Nephron progenitor cell (in vitro differentiated cells): Measurements from ENCODE around the gene TMEM117.

Source experiments
- DNase-seq: peaks from one replicate; pipeline ENCODE4 v3.0.0; 2021
- H3K27ac Mint-ChIP-seq: 2 replicates; pipeline ENCODE4 v1.8.0; 2021; ENCODE audit warnings: mild to moderate bottlenecking, moderate library complexity, mixed read lengths
- H3K27me3 Mint-ChIP-seq: 2 replicates; pipeline ENCODE4 v1.8.0; 2021; ENCODE audit warnings: mild to moderate bottlenecking, low read depth, mixed read lengths; ENCODE audit not compliant: poor library complexity
- H3K36me3 Mint-ChIP-seq: 2 replicates; pipeline ENCODE4 v1.8.0; 2021; ENCODE audit warnings: low read depth, mixed read lengths
- H3K4me1 Mint-ChIP-seq: 2 replicates; pipeline ENCODE4 v1.8.0; 2021; ENCODE audit warnings: mixed read lengths
- H3K4me3 Mint-ChIP-seq: 2 replicates; pipeline ENCODE4 v1.8.0; 2021; ENCODE audit warnings: mild to moderate bottlenecking, moderate library complexity, mixed read lengths
- H3K9me3 Mint-ChIP-seq: 2 replicates; pipeline ENCODE4 v1.8.0; 2021; ENCODE audit warnings: mild to moderate bottlenecking, moderate library complexity, mixed read lengths
- CTCF ChIP-seq: fragments of 200-600 bp; sonication (generic); IDR thresholded peaks from 2 replicates; pipeline ENCODE4 v1.5.0; 2021; ENCODE audit warnings: antibody characterized with exemption

Gene TMEM117

DNA sequence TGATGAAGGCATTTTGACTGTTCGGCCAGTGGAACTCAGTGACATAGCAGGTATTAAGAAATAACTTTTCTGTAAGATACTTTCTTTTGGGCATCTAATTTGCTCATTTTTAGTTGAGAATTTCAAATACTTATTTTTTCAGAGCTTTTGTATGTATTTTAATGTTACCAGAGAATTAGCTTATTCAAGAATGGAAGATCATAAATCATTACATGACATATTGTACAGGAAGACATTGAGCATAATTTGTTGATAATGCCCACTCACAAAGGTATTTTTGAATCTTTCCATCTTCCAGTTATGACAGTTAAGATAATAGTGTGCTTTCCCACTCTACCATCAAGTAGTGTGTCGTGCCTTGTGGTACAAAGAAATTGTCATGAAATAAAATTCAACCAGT, 36.5 kb downstream of the TMEM117 start:
- TF ChIP-seq CTCF = no peak
- no peak for DNase-seq
- Mint-ChIP-seq H3K9me3 (no peaks in the 10 kb centered on the region), H3K36me3 (no peaks in the 10 kb centered on the region), H3K27ac (no peak overlapping the region), H3K4me1 (no peaks in the 10 kb centered on the region), H3K4me3 (no peak overlapping the region), H3K27me3 (no peaks in the 10 kb centered on the region)

GRCh38 chr12:43878050-43878449, 42.2 kb downstream of the TMEM117 start:
- no peak overlapping the region for H3K27ac Mint-ChIP-seq
- TF ChIP-seq CTCF = no peak
- peaks cover 24% of the 10 kb centered on the region for H3K4me1 Mint-ChIP-seq
- H3K4me3 Mint-ChIP-seq = no peak overlapping the region
- no peaks in the 10 kb centered on the region for H3K27me3 Mint-ChIP-seq
- no peaks in the 10 kb centered on the region for H3K36me3 Mint-ChIP-seq
- no peak for DNase-seq
- no peaks in the 10 kb centered on the region for H3K9me3 Mint-ChIP-seq

GRCh38 chr12:43880547-43880946, 44.7 kb downstream of the TMEM117 start:
- no peaks in the 10 kb centered on the region for H3K27me3 Mint-ChIP-seq
- H3K4me3 Mint-ChIP-seq = no peak overlapping the region
- no peaks in the 10 kb centered on the region for H3K36me3 Mint-ChIP-seq
- H3K9me3 Mint-ChIP-seq = no peaks in the 10 kb centered on the region
- peaks cover 33% of the 10 kb centered on the region for H3K4me1 Mint-ChIP-seq
- peak; percentile 12 for DNase-seq
- H3K27ac Mint-ChIP-seq = peak overlapping the region; percentile 86
- TF ChIP-seq CTCF = no peak

DNA sequence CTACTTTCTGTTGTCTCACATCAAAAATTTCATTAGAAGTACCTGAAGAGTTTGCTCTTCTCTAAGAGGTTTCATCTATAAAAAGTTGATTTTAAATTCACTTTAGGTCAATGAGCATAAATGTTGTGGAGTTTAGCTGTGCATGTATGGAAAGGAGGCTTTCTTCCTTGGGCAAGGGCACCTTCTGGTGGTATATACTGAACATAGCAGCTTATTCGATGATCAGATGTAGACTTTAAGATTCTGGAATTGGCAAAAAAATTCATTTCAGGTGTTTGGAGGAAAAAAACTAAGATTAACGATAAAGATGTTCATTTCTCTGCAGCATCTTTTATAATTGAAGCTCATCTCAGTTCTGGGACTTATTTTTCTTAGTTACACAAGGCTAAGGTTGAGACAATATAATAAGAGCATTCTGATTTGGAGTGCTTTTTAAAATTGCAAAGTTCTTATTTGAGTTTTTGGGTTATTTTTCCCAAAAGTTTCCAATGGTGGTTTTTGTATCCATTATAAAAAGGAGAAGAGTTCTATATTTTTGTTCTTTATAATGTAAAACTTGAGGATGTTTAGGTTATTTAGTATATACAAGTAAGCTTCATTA, 46.8 kb downstream of the TMEM117 start:
- DNase-seq = peak; percentile 20
- H3K4me1 Mint-ChIP-seq = peaks cover 32% of the 10 kb centered on the region
- TF ChIP-seq CTCF = peak; percentile 86
- H3K27ac Mint-ChIP-seq = no peak overlapping the region
- no peaks in the 10 kb centered on the region for H3K36me3 Mint-ChIP-seq
- H3K9me3 Mint-ChIP-seq = no peaks in the 10 kb centered on the region
- no peaks in the 10 kb centered on the region for H3K27me3 Mint-ChIP-seq
- H3K4me3 Mint-ChIP-seq = no peak overlapping the region

GRCh38 chr12:43883311-43883710, 47.4 kb downstream of the TMEM117 start:
- peaks cover 28% of the 10 kb centered on the region for H3K4me1 Mint-ChIP-seq
- DNase-seq = no peak
- no peak for TF ChIP-seq CTCF
- no peak overlapping the region for H3K27ac Mint-ChIP-seq
- H3K27me3 Mint-ChIP-seq = no peaks in the 10 kb centered on the region
- no peaks in the 10 kb centered on the region for H3K36me3 Mint-ChIP-seq
- H3K9me3 Mint-ChIP-seq = no peaks in the 10 kb centered on the region
- no peak overlapping the region for H3K4me3 Mint-ChIP-seq

DNA sequence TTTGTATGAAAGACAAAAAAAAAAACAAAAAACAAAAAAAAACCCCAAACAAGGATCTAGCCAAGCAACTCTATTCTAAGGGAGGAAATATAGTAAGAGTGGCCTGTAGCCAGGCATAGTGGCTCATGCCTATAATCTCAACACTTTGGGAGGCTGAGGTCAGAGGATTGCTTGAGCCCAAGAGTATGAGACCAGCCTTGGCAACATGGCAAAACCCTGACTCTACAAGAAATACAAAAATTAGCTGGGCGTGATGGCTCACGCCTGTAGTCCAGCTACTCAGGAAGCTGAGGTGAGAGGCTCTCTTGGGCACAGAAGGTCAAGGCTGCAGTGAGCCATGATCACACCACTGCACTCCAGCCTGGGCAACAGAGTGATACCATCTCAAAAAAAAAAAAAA, 47.9 kb downstream of the TMEM117 start:
- Mint-ChIP-seq H3K36me3 (no peaks in the 10 kb centered on the region), H3K27me3 (no peaks in the 10 kb centered on the region), H3K4me1 (peaks cover 28% of the 10 kb centered on the region), H3K27ac (no peak overlapping the region), H3K4me3 (no peak overlapping the region), H3K9me3 (no peaks in the 10 kb centered on the region)
- TF ChIP-seq CTCF = no peak
- no peak for DNase-seq
